SK-N-SH (cell line): ENCODE data around the gene EPB41L2. TPM values are rescaled to one million over a fixed set of nuclear protein-coding genes. Genes with fewer than 3 reads are reported as not detected.

Experiments used
- CTCF ChIA-PET: fragments of 300-600, 350-600 bp; formaldehyde crosslinking; extraction: SDS; loops from one replicate; lab custom pipeline; 2021; lab: Yijun Ruan, JAX
- POLR2A ChIA-PET: fragments of 350-600 bp; sonication (Branson Sonifier 250); formaldehyde crosslinking; extraction: SDS; loops from one replicate; lab custom pipeline; 2020; ENCODE audit warnings: antibody characterized with exemption, inconsistent platforms; lab: Yijun Ruan, JAX
- DNase-seq: peaks from one replicate; pipeline ENCODE4 v3.0.0; 2012
- H2AFZ ChIP-seq: fragments of 200-600 bp; sonication (generic); 2 replicates; pipeline ENCODE4 v1.8.1; 2016; ENCODE audit warnings: antibody characterized with exemption, mild to moderate bottlenecking, low read depth
- H3F3A ChIP-seq: fragments of 200-600 bp; sonication (generic); replicated peaks from 2 replicates; pipeline ENCODE3; 2016; ENCODE audit warnings: antibody characterized with exemption, mild to moderate bottlenecking; ENCODE audit not compliant: insufficient read depth
- H3K27ac ChIP-seq, 2 experiments: fragments of 200-500 bp in 1 of 2; fragments of 200-600 bp in 1 of 2; sonication (Bioruptor generic) in 1 of 2; sonication (generic), shearing (Covaris generic) in 1 of 2; 2 replicates each; pipeline versions ENCODE4 v1.5.1 to v1.6.1; 2014 to 2016; ENCODE audit warnings: low read depth in 2 of 2, inconsistent platforms in 1 of 2, low read length in 1 of 2, mild to moderate bottlenecking in 1 of 2, mixed read lengths in 1 of 2
- H3K27me3 ChIP-seq: fragments of 200-600 bp; sonication (generic), shearing (Covaris generic); 2 replicates; pipeline ENCODE4 v1.6.1; 2016; ENCODE audit warnings: mixed run types; ENCODE audit not compliant: insufficient read depth
- H3K36me3 ChIP-seq, 2 experiments: fragments of 200-500 bp in 1 of 2; fragments of 200-600 bp in 1 of 2; sonication (Bioruptor generic) in 1 of 2; sonication (generic) in 1 of 2; replicated peaks in 1 of 2; 2 replicates each; pipeline versions ENCODE3 to v1.5.1; 2014 to 2016; ENCODE audit warnings: low read length in 1 of 2, mild to moderate bottlenecking in 1 of 2; ENCODE audit not compliant: insufficient read depth in 2 of 2, control insufficient read depth in 1 of 2
- H3K4me1 ChIP-seq, 2 experiments: fragments of 200-500 bp in 1 of 2; fragments of 200-600 bp in 1 of 2; sonication (Bioruptor generic) in 1 of 2; sonication (generic), shearing (Covaris generic) in 1 of 2; 2 replicates each; pipeline versions ENCODE4 v1.5.1 to v1.6.1; 2014 to 2016; ENCODE audit warnings: low read depth in 1 of 2, low read length in 1 of 2, mixed run types in 1 of 2; ENCODE audit not compliant: insufficient read depth in 2 of 2, control insufficient read depth in 1 of 2
- H3K4me2 ChIP-seq: fragments of 200-600 bp; sonication (generic), shearing (Covaris generic); 2 replicates; pipeline ENCODE4 v1.6.1; 2017; ENCODE audit warnings: mixed run types
- H3K4me3 ChIP-seq, 2 experiments: fragments of 200-500 bp in 1 of 2; fragments of 200-600 bp in 1 of 2; sonication (Bioruptor generic) in 1 of 2; sonication (generic), shearing (Covaris generic) in 1 of 2; 2 replicates each; pipeline versions ENCODE4 v1.5.1 to v1.8.1; 2014 to 2016; ENCODE audit warnings: low read depth in 2 of 2, inconsistent platforms in 1 of 2, low read length in 1 of 2, mild to moderate bottlenecking in 1 of 2, mixed read lengths in 1 of 2, moderate library complexity in 1 of 2
- H3K79me2 ChIP-seq: fragments of 200-600 bp; sonication (generic); 2 replicates; pipeline ENCODE4 v1.8.1; 2017; ENCODE audit warnings: mild to moderate bottlenecking; ENCODE audit not compliant: insufficient read depth
- H3K9ac ChIP-seq: fragments of 200-600 bp; sonication (generic); 2 replicates; pipeline ENCODE4 v1.6.1; 2017; ENCODE audit warnings: mixed run types
- H3K9me2 ChIP-seq: fragments of 200-600 bp; sonication (generic); 2 replicates; pipeline ENCODE4 v1.6.1; 2017; ENCODE audit warnings: mixed run types
- H3K9me3 ChIP-seq: fragments of 200-600 bp; sonication (generic); 2 replicates; pipeline ENCODE4 v1.6.1; 2017; ENCODE audit warnings: mixed run types, mild to moderate bottlenecking, moderate library complexity
- H4K20me1 ChIP-seq: fragments of 200-600 bp; sonication (generic); 2 replicates; pipeline ENCODE4 v1.6.1; 2017; ENCODE audit warnings: mild to moderate bottlenecking, mixed run types; ENCODE audit not compliant: insufficient read depth
- FOXM1 ChIP-seq: IDR thresholded peaks from 2 replicates; pipeline ENCODE4 v1.4.0; 2012; ENCODE audit warnings: low read depth, mild to moderate bottlenecking
- MEF2A ChIP-seq: IDR thresholded peaks from 2 replicates; pipeline ENCODE4 v1.4.0; 2012; ENCODE audit warnings: low read depth, borderline replicate concordance
- PBX3 ChIP-seq: IDR thresholded peaks from 2 replicates; pipeline ENCODE4; 2012
- ZBTB33 ChIP-seq: IDR thresholded peaks from 2 replicates; pipeline ENCODE4 v1.4.0; 2012; ENCODE audit warnings: low read depth, borderline replicate concordance
- WGBS: methylation state at CpG from one replicate; pipeline ENCODE4 v1.1.6; 2017; ENCODE audit warnings: low lambda C conversion rate; 5-methylcytosine and 5-hydroxymethylcytosine counted together
- polyA plus RNA-seq, 3 experiments: library from polyadenylated mRNA; depleted of rRNA; stranded (reverse); fragments of >200 nt; gene quantifications; 2 replicates each; pipeline ENCODE4 v1.2.3, GENCODE V29; 2012

The EPB41L2 gene
- polyA plus RNA-seq, 1 of the 3 experiments (the other 2 are of a cell fraction) = 1.4 TPM

GRCh38 chr6:130935978-130936377, 127.1 kb downstream of the EPB41L2 start:
- H3K4me2 ChIP-seq = no peak overlapping the region
- CTCF ChIA-PET = interaction anchor here (0.9 kb wide), 1 partner anchor 64 kb away, joined by 3 read pairs; no protein-coding TSS in a partner anchor

GRCh38 chr6:130934848-130935585, 128.0 kb downstream of the EPB41L2 start:
- no peak overlapping the region for H3K4me2 ChIP-seq
- DNase-seq = no peak

More at GRCh38 chr6:130935978-130936377, 127.1 kb downstream of the EPB41L2 start:
- TF ChIP-seq MEF2A (no peak), PBX3 (no peak)
- TF ChIP-seq, all 33 proteins: peak for 0
- no peak for DNase-seq
- Histone ChIP-seq H3K9me3 (no peaks in the 10 kb centered on the region), H3K9me2 (no peaks in the 10 kb centered on the region), H3K27me3 (peaks cover 22% of the 10 kb centered on the region; the same call in 1 of the 2 replicates), H3K79me2 (no peaks in the 10 kb centered on the region), H3K9ac (no peak overlapping the region), H4K20me1 (no peaks in the 10 kb centered on the region), H3F3A (no peaks in the 10 kb centered on the region), H3K4me3 (no peak overlapping the region), H2AFZ (no peak overlapping the region), H3K36me3 (no peaks in the 10 kb centered on the region), H3K27ac (no peak overlapping the region), H3K4me1 (peaks cover 0 to 6% of the 10 kb centered on the region in 2 experiments; a peak in 1 of 4 replicates)
- POLR2A ChIA-PET = no interaction called here

More at GRCh38 chr6:130934848-130935585, 128.0 kb downstream of the EPB41L2 start:
- WGBS = 6% methylated on average over 4 of the region's 4 CpGs
- ChIA-PET CTCF (interaction anchor here (0.9 kb wide), 1 partner anchor 63 kb away, joined by 3 read pairs; no protein-coding TSS in a partner anchor), POLR2A (no interaction called here)
- Histone ChIP-seq H3K27ac (no peak overlapping the region), H3F3A (no peaks in the 10 kb centered on the region), H3K36me3 (no peaks in the 10 kb centered on the region), H3K27me3 (peaks cover 17% of the 10 kb centered on the region; the same call in 1 of the 2 replicates), H3K9me2 (no peaks in the 10 kb centered on the region), H3K4me1 (peaks cover 0 to 6% of the 10 kb centered on the region in 2 experiments; a peak in 1 of 4 replicates), H2AFZ (no peak overlapping the region), H4K20me1 (no peaks in the 10 kb centered on the region), H3K9me3 (no peaks in the 10 kb centered on the region), H3K9ac (no peak overlapping the region), H3K79me2 (no peaks in the 10 kb centered on the region), H3K4me3 (no peak overlapping the region)
- no peak for TF ChIP-seq ZBTB33
- no peak for TF ChIP-seq FOXM1
